C4-2B (cell line): ENCODE data around the gene OR6C2.

Source experiments
- H3K27ac ChIP-seq: fragments of 450-650 bp; 2 replicates; pipeline ENCODE4 v1.5.1; 2017
- CTCF ChIP-seq: fragments of 450-650 bp; conservative IDR thresholded peaks from 2 replicates; pipeline ENCODE4 v1.5.1; 2017; ENCODE audit warnings: mild to moderate bottlenecking
- ZFX ChIP-seq: fragments of 450-650 bp; IDR thresholded peaks from 2 replicates; pipeline ENCODE4 v1.6.1; 2017

The OR6C2 gene

DNA sequence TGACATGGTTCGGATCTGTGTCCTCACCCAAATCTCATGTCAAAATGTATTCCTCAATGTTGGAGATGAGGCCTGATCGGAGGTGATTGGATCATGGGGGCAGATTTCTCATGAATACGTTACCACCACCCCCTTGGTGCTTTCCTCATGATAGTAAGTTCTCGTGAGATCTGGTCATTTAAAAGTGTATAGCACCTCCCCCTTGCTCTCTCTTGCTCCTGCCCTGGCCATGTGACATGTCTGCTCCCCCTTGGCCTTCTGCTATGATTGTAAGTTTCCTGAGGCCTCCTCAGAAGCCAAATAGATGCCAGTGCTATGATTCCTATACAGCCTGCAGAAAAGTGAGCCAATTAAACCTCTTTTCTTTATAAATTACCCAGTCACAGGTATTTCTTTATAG lies 55.4 kb downstream of the OR6C2 start:
- no peak overlapping the region for H3K27ac ChIP-seq

DNA sequence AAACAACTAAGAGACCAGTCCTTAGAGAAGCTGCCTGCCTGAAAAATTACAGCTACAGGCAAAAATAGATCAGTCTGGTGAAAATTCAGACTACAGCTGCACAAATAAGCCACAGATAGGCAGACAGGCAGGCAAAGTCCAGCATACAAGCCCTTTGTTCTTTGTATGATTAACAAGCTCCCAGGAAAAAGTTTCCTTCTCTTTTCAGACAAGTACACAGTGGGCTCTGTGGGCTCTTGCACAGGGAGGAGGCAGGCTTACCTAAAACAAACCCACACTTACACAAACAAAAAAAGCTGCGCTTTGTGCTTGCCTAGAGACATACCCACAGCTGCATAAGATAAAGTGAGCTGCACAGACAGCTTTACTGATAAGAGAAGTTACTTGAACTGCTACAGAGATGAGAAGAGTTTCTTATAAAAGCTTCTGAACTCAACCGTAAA lies 56.0 kb downstream of the OR6C2 start:
- TF ChIP-seq ZFX: no peak
- no peak for TF ChIP-seq CTCF
- no peak overlapping the region for H3K27ac ChIP-seq

More for the DNA sequence above, 55.4 kb downstream of the OR6C2 start:
- TF ChIP-seq CTCF (no peak), ZFX (no peak)

DNA sequence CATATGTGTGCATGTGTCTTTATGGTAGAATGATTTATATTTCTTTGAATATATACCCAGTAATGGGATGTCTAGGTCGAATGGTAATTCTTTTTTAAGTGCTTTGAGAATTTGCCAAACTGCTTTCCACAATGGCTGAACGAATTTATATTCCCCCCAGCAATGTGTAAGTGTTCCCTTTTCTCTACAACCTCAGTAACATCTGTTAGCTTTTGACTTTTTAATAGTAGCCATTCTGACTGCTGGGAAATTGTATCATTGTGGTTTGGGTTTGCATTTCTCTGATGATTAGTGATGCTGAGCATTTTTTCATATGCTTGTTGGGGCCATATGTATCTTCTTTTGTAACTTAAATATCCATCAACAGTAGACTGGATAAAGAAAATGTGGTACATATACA lies 57.7 kb downstream of the OR6C2 start:
- H3K27ac ChIP-seq: no peak overlapping the region
- TF ChIP-seq CTCF (no peak), ZFX (no peak)
